ENCODE results near the gene SMARCA4.

The SMARCA4 gene

DNA sequence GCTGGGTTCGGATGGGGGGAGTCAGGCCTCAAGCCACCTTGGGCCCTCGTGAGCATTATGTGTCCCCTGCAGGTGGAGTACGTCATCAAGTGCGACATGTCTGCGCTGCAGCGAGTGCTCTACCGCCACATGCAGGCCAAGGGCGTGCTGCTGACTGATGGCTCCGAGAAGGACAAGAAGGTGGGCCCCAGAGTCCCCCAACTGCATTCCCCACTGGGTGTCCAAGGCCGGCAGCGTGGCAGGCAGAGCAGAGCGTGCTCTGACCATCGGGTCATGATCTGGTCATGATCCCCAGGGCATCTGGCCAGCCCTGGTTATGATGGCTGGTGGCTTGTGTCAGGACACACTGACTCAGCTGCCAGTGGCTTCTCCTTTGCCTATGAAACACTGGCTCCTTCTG lies 63.4 kb downstream of the SMARCA4 start:
- Histone ChIP-seq H3K27me3 (ENCODE audit: control insufficient read depth, insufficient read depth, low read length) (no peaks in the 10 kb centered on the region), H3K27ac (ENCODE audit: low read depth, low read length) (no peak overlapping the region), H3K9me3 (ENCODE audit: control insufficient read depth, insufficient read depth, low read length) (no peaks in the 10 kb centered on the region), H3K4me1 (ENCODE audit: control insufficient read depth, insufficient read depth, low read length) (no peaks in the 10 kb centered on the region), H3K4me3 (ENCODE audit: low read depth, low read length) (no peak overlapping the region), H3K9ac (ENCODE audit: low read depth, low read length) (no peak overlapping the region), H3K36me3 (ENCODE audit: control insufficient read depth, insufficient read depth, low read length) (peaks cover 96% of the 10 kb centered on the region)

DNA sequence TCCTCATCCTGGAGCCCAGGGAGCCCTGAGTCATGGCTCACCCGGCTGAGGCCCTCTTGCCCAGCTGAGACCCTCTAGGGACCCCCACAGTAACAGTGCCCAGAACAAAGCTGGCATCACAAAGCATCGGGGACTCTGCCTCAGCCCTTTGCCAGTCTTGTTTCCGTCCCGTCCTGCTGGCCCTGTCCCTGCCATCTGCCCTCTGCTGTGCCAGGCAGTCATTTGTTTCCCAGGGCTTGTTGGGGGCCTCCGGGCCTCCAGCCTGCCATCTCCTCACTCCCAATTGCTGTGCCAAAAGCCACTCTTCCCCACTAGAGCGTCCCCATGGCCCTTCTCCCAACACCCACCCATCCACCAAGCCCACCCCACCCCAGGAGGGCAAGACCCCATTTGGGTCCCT lies 64.2 kb downstream of the SMARCA4 start:
- Histone ChIP-seq H3K4me3 (ENCODE audit: low read depth, low read length) (no peak overlapping the region), H3K27ac (ENCODE audit: low read depth, low read length) (no peak overlapping the region), H3K9ac (ENCODE audit: low read depth, low read length) (no peak overlapping the region), H3K36me3 (ENCODE audit: control insufficient read depth, insufficient read depth, low read length) (peaks cover 94% of the 10 kb centered on the region), H3K4me1 (ENCODE audit: control insufficient read depth, insufficient read depth, low read length) (no peaks in the 10 kb centered on the region), H3K9me3 (ENCODE audit: control insufficient read depth, insufficient read depth, low read length) (no peaks in the 10 kb centered on the region), H3K27me3 (ENCODE audit: control insufficient read depth, insufficient read depth, low read length) (no peaks in the 10 kb centered on the region)

DNA sequence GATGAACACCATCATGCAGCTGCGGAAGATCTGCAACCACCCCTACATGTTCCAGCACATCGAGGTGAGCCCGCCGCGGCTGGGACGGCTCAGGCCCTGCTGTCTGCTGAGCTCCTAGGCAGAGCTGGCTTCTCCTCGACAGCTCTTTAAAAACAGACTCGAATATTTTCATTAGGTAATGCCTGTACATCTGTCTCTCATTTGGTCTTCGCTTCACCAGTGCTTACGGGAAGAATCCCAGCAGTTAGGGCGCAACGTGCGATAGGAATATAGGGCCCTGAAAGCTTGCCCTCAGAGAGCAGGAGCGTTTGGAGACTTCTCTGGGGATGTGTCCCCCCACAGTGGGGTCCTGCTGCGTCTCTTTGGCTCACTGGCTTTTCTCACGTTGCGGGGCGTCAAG lies 64.6 kb downstream of the SMARCA4 start:
- Histone ChIP-seq H3K27ac (ENCODE audit: low read depth, low read length) (no peak overlapping the region), H3K4me3 (ENCODE audit: low read depth, low read length) (no peak overlapping the region), H3K9ac (ENCODE audit: low read depth, low read length) (no peak overlapping the region), H3K4me1 (ENCODE audit: control insufficient read depth, insufficient read depth, low read length) (no peaks in the 10 kb centered on the region), H3K9me3 (ENCODE audit: control insufficient read depth, insufficient read depth, low read length) (no peaks in the 10 kb centered on the region), H3K36me3 (ENCODE audit: control insufficient read depth, insufficient read depth, low read length) (peaks cover 94% of the 10 kb centered on the region), H3K27me3 (ENCODE audit: control insufficient read depth, insufficient read depth, low read length) (no peaks in the 10 kb centered on the region)

DNA sequence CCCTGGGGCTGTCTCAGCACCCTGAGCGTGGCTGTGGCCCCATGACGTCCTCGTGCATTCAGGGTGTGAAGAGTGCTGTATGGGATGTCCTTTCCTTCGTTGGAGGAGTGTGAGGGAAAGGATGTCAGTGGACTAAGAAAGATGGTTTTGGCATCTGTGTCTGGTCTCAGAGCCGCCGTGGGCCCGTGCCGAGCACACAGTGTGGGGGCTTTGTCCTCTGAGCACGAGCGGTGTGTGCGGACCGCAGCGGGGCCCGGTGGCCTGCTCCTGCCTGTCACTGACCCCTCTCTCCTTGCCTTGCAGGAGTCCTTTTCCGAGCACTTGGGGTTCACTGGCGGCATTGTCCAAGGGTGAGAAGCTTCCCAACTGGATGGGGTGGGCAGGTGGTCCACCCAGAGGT lies 65.2 kb downstream of the SMARCA4 start:
- no peak overlapping the region for H3K9ac ChIP-seq (ENCODE audit: low read depth, low read length)
- peaks cover 94% of the 10 kb centered on the region for H3K36me3 ChIP-seq (ENCODE audit: control insufficient read depth, insufficient read depth, low read length)
- no peak overlapping the region for H3K27ac ChIP-seq (ENCODE audit: low read depth, low read length)
- H3K4me3 ChIP-seq (ENCODE audit: low read depth, low read length) = no peak overlapping the region
- no peaks in the 10 kb centered on the region for H3K27me3 ChIP-seq (ENCODE audit: control insufficient read depth, insufficient read depth, low read length)
- H3K9me3 ChIP-seq (ENCODE audit: control insufficient read depth, insufficient read depth, low read length) = no peaks in the 10 kb centered on the region
- no peaks in the 10 kb centered on the region for H3K4me1 ChIP-seq (ENCODE audit: control insufficient read depth, insufficient read depth, low read length)

DNA sequence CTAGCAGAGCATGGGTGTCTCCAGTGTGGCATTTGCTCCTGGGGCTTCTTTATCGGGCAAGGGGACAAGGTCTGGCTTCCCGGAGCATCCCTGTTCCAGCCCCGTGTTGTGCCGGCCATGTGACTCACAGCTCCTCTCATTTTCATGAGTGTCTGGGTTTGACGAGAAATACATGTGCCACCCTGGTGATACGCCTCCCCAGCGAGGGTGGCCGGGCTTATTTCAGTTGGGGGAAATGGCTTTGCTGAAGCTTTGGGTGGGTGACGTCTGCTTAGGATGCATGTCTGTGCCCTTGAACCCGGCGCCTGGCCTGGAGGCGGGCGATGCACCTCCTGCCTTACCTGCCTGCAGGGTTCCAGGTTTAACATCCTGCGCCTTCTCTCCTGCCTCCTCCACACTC lies 66.6 kb downstream of the SMARCA4 start:
- Histone ChIP-seq H3K4me3 (ENCODE audit: low read depth, low read length) (no peak overlapping the region), H3K9me3 (ENCODE audit: control insufficient read depth, insufficient read depth, low read length) (no peaks in the 10 kb centered on the region), H3K36me3 (ENCODE audit: control insufficient read depth, insufficient read depth, low read length) (peaks cover 93% of the 10 kb centered on the region), H3K9ac (ENCODE audit: low read depth, low read length) (no peak overlapping the region), H3K4me1 (ENCODE audit: control insufficient read depth, insufficient read depth, low read length) (no peaks in the 10 kb centered on the region), H3K27me3 (ENCODE audit: control insufficient read depth, insufficient read depth, low read length) (no peaks in the 10 kb centered on the region), H3K27ac (ENCODE audit: low read depth, low read length) (no peak overlapping the region)

DNA sequence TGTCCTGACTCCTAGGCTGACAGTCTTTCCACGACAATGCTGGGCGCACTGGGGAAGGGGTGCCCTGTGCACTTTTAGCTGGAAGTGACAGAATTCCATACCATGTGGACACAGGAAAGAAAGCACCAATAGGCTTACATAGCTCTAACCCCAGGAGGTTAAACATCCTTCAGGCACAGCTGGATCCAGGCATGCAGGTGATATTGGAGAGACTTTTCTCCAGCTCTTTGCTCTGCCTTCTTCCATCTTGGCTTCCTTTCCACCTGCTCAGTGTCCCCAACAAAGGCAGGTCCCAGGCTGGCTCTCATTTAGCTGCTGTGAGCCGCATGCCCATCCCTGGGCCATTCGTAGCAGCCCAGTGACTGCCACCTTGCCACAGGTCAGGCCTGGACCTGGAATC lies 67.3 kb downstream of the SMARCA4 start:
- Histone ChIP-seq H3K36me3 (ENCODE audit: control insufficient read depth, insufficient read depth, low read length) (peaks cover 92% of the 10 kb centered on the region), H3K9ac (ENCODE audit: low read depth, low read length) (no peak overlapping the region), H3K4me3 (ENCODE audit: low read depth, low read length) (no peak overlapping the region), H3K27me3 (ENCODE audit: control insufficient read depth, insufficient read depth, low read length) (no peaks in the 10 kb centered on the region), H3K27ac (ENCODE audit: low read depth, low read length) (no peak overlapping the region), H3K9me3 (ENCODE audit: control insufficient read depth, insufficient read depth, low read length) (no peaks in the 10 kb centered on the region), H3K4me1 (ENCODE audit: control insufficient read depth, insufficient read depth, low read length) (no peaks in the 10 kb centered on the region)

DNA sequence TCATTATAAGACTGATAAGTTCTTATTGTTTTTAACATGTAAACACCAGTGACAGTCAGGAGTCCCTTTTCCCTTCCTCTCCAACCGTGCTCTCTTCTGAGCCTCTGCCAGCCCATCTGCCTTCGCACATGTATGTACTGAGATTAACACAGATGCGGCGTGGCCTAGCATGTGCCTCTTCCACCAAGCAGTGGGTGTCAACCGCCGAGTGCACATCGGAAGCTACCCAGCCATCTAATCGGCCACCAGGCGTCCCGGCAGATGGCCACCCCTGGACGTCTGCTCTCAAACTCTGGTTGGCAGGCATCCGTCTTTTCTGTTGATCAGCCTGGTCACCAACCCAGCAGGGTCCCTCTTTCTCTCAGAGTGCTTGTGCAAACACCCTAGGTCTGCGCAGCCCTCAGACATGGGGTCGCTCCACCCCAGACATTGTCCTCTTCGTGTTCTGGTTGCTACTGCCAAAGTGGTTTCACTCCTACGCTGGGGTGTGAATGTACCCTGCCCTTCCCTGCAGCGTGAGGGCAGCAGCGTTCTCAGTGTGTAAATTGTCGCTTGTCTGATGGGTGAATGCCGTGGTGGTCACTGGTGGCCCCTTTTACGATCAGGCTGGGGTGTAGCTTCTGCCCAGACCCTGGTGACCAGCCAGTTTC lies 70.7 kb downstream of the SMARCA4 start:
- H3K9me3 ChIP-seq (ENCODE audit: control insufficient read depth, insufficient read depth, low read length) = no peaks in the 10 kb centered on the region
- peaks cover 94% of the 10 kb centered on the region for H3K36me3 ChIP-seq (ENCODE audit: control insufficient read depth, insufficient read depth, low read length)
- no peaks in the 10 kb centered on the region for H3K4me1 ChIP-seq (ENCODE audit: control insufficient read depth, insufficient read depth, low read length)
- no peak overlapping the region for H3K9ac ChIP-seq (ENCODE audit: low read depth, low read length)
- no peak overlapping the region for H3K4me3 ChIP-seq (ENCODE audit: low read depth, low read length)
- no peak overlapping the region for H3K27ac ChIP-seq (ENCODE audit: low read depth, low read length)
- no peaks in the 10 kb centered on the region for H3K27me3 ChIP-seq (ENCODE audit: control insufficient read depth, insufficient read depth, low read length)

DNA sequence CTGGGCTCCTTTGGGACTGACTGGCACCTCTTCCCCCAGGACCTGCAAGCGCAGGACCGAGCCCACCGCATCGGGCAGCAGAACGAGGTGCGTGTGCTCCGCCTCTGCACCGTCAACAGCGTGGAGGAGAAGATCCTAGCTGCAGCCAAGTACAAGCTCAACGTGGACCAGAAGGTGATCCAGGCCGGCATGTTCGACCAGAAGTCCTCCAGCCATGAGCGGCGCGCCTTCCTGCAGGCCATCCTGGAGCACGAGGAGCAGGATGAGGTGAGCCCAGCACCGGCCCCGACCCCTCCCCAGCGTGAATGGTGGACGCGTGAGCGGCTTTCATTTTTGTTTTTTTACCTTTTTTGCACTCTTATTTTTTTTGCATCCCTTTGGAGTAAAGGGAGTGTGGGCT lies 72.4 kb downstream of the SMARCA4 start:
- peaks cover 95% of the 10 kb centered on the region for H3K36me3 ChIP-seq (ENCODE audit: control insufficient read depth, insufficient read depth, low read length)
- H3K27ac ChIP-seq (ENCODE audit: low read depth, low read length) = no peak overlapping the region
- H3K9ac ChIP-seq (ENCODE audit: low read depth, low read length) = no peak overlapping the region
- no peaks in the 10 kb centered on the region for H3K4me1 ChIP-seq (ENCODE audit: control insufficient read depth, insufficient read depth, low read length)
- H3K27me3 ChIP-seq (ENCODE audit: control insufficient read depth, insufficient read depth, low read length) = no peaks in the 10 kb centered on the region
- no peak overlapping the region for H3K4me3 ChIP-seq (ENCODE audit: low read depth, low read length)
- H3K9me3 ChIP-seq (ENCODE audit: control insufficient read depth, insufficient read depth, low read length) = no peaks in the 10 kb centered on the region

DNA sequence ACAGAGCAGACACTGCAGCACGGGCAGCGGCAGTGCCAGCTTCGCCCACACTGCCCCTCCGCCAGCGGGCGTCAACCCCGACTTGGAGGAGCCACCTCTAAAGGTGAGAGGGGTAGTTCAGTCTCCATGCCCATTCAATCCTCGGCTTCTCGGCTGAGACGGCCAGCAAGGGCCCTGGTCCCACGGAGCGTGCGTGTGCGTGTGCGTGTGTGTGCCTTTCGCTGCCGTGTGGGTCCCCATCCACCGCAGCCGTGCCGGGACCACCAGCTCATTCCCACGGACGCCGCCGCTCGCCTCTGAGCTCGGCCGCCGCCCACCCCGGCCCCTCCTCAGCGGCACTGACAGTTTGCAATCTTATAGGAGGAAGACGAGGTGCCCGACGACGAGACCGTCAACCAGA lies 72.9 kb downstream of the SMARCA4 start:
- Histone ChIP-seq H3K9ac (ENCODE audit: low read depth, low read length) (no peak overlapping the region), H3K36me3 (ENCODE audit: control insufficient read depth, insufficient read depth, low read length) (peaks cover 95% of the 10 kb centered on the region), H3K27me3 (ENCODE audit: control insufficient read depth, insufficient read depth, low read length) (no peaks in the 10 kb centered on the region), H3K4me1 (ENCODE audit: control insufficient read depth, insufficient read depth, low read length) (no peaks in the 10 kb centered on the region), H3K27ac (ENCODE audit: low read depth, low read length) (no peak overlapping the region), H3K4me3 (ENCODE audit: low read depth, low read length) (no peak overlapping the region), H3K9me3 (ENCODE audit: control insufficient read depth, insufficient read depth, low read length) (no peaks in the 10 kb centered on the region)

DNA sequence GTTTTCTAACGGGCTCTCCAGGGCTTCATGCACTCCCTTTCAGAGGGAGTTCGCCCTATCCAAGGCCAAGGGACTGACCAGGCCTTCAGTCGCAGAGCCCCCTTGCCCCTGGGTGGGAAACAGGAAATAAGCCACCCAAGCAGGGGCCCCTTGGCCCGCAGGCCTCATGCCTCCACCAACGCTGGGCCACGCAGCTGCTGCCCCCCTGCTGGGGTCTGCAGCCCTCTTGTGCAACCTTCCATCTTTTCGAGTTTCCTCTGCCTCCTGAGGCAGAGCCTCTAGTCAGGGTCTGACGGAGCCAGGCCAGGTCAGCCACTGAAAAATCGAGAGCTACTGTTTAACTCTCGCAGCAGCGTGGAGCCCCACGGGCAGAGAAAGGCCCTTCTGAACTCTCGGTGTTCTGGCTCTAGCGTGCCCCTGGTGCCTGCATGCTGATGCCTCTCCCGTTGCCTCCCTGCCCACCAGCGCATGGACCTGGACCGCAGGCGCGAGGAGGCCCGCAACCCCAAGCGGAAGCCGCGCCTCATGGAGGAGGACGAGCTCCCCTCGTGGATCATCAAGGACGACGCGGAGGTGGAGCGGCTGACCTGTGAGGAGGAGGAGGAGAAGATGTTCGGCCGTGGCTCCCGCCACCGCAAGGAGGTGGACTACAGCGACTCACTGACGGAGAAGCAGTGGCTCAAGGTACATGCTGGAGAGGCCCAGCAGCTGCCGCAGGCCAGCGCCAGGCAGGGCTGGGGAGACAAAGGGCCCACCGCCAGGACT lies 73.8 kb downstream of the SMARCA4 start:
- Histone ChIP-seq H3K4me1 (ENCODE audit: control insufficient read depth, insufficient read depth, low read length) (no peaks in the 10 kb centered on the region), H3K4me3 (ENCODE audit: low read depth, low read length) (no peak overlapping the region), H3K9me3 (ENCODE audit: control insufficient read depth, insufficient read depth, low read length) (no peaks in the 10 kb centered on the region), H3K27ac (ENCODE audit: low read depth, low read length) (no peak overlapping the region), H3K36me3 (ENCODE audit: control insufficient read depth, insufficient read depth, low read length) (peaks cover 96% of the 10 kb centered on the region), H3K27me3 (ENCODE audit: control insufficient read depth, insufficient read depth, low read length) (no peaks in the 10 kb centered on the region), H3K9ac (ENCODE audit: low read depth, low read length) (no peak overlapping the region)

DNA sequence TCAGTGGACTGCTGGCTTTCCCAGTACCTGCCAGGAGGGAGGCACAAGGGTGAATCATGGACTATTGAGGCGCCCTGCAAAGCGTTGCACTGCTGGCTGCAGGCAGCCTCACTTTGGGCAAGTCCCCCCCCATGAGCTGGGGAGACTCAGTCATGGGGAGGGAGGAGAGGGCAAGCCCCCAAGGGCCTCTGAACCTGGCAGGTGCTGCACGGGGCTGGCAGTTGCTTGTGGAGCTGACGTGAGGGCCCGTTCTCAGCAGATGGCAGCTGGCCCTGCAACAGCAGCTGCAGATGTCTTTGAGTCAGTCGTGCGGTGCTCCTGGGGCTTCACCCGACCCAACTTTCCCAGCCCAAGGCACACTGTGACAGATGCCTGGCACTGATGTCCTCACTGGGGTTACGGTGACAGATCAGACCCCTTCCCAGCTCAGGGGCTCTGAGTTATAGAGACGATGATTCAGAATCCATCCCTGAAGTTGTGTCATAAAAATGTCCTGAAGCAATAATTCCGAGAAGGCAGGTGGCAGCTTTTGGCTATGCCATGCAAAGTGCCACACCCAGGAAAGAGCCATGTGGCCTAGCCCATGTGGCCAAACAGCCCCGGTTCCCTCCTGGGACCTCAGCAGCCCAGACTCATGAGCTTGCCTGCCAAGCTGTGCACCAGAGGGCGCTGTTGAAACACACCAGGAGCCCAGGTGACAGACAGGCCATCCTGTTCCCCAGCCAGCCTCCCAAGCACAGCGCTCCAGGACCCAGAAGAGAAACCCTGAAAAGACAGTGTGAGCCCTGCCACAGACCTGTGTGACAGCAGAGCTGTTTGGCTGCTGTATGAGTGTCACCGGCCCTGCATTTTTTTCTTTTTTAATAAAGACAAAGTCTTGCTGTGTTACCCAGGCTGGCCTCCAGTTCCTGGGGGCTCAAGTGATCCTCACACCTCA lies 74.9 kb downstream of the SMARCA4 start:
- no peaks in the 10 kb centered on the region for H3K9me3 ChIP-seq (ENCODE audit: control insufficient read depth, insufficient read depth, low read length)
- no peaks in the 10 kb centered on the region for H3K27me3 ChIP-seq (ENCODE audit: control insufficient read depth, insufficient read depth, low read length)
- no peak overlapping the region for H3K4me3 ChIP-seq (ENCODE audit: low read depth, low read length)
- no peaks in the 10 kb centered on the region for H3K4me1 ChIP-seq (ENCODE audit: control insufficient read depth, insufficient read depth, low read length)
- no peak overlapping the region for H3K27ac ChIP-seq (ENCODE audit: low read depth, low read length)
- H3K9ac ChIP-seq (ENCODE audit: low read depth, low read length) = no peak overlapping the region
- peaks cover 90% of the 10 kb centered on the region for H3K36me3 ChIP-seq (ENCODE audit: control insufficient read depth, insufficient read depth, low read length)
